GM12864 (cell line): ENCODE results near the gene EYA3.

Source experiments
- DNase-seq: peaks from one replicate; pipeline ENCODE4 v3.0.0-alpha.2; 2011; ENCODE audit warnings: low read depth
- H3K4me3 ChIP-seq: 2 replicates; pipeline ENCODE4 v1.5.1; 2011; ENCODE audit warnings: mild to moderate bottlenecking, low read depth, low read length, control low read depth
- TF ChIP-seq, protein P1 (sequence below): IDR thresholded peaks from 2 replicates; pipeline ENCODE4 v1.5.1; 2011; ENCODE audit warnings: low read depth, mild to moderate bottlenecking, moderate library complexity, low read length, control low read depth, inconsistent platforms; ENCODE audit errors: missing control alignments

Gene EYA3

DNA sequence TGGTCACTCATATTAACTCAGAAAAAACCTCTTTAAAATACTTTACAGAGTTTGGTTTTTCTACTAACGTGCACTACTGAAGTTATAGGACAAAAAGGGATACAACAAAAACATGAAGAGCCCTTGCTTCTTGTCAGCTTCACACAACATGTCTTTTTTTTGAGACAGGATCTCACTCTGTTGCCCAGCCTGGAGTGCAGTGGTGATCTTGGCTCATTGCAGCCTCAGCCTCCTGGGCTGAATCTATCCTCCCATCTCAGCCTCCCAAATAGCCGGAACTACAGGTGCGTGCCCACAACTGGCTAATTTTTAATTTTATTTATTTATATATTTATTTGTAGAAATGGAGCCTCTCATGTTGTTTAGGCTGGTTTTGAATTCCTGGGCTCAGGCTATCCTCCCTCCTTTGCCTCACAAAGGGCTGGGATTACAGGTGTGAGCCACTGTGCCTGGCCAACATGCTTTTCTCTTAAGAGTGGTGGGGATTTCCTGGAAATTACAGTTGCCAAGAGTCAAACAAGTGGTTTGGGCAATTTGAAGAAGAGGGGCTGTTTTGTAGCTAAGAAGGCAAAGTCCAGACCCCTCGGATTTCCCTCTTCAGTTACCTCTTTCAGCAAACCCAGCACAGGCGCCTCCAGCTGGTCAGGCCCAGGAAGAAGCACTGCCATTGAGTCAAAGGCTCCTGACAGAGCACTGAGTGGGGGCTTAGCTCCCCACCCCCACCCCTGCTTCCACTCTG lies 160.0 kb downstream of the EYA3 start:
- DNase-seq = no peak
- TF ChIP-seq, protein P1, sequence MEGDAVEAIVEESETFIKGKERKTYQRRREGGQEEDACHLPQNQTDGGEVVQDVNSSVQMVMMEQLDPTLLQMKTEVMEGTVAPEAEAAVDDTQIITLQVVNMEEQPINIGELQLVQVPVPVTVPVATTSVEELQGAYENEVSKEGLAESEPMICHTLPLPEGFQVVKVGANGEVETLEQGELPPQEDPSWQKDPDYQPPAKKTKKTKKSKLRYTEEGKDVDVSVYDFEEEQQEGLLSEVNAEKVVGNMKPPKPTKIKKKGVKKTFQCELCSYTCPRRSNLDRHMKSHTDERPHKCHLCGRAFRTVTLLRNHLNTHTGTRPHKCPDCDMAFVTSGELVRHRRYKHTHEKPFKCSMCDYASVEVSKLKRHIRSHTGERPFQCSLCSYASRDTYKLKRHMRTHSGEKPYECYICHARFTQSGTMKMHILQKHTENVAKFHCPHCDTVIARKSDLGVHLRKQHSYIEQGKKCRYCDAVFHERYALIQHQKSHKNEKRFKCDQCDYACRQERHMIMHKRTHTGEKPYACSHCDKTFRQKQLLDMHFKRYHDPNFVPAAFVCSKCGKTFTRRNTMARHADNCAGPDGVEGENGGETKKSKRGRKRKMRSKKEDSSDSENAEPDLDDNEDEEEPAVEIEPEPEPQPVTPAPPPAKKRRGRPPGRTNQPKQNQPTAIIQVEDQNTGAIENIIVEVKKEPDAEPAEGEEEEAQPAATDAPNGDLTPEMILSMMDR = peak; percentile 22
- no peak overlapping the region for H3K4me3 ChIP-seq

DNA sequence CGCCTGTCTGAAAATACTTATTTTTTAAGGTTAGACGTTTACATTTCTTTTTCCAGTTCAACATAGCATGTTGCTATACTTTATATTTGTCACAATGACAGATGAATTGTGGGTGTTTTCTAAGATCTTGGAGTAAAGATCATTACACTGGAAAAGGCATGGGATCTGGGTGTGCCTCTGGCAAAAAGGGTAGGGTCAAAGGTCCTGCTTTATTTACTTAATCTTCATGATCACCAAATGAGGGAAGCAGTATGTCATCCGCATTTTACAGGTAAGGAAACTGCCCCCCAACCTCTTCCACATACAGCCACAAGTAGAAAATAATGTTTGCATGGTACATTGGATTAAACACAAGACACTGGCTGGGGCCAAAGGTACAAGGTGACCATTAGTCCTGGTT lies 166.1 kb downstream of the EYA3 start:
- H3K4me3 ChIP-seq = no peak overlapping the region
- TF ChIP-seq, protein P1 = no peak
- no peak for DNase-seq
